DOHH2 (cell line): ENCODE data around the gene RNF207.

Source experiments
- EZH2phosphoT487 ChIP-seq: fragments of 200-600 bp; sonication (generic); IDR thresholded peaks from 2 replicates; pipeline ENCODE4 v1.6.1; 2017; ENCODE audit warnings: borderline replicate concordance, mild to moderate bottlenecking, antibody characterized with exemption, low read length, moderate library complexity, mixed read lengths
- TF ChIP-seq, protein P1 (sequence below): fragments of 200-600 bp; sonication (generic); IDR thresholded peaks from one replicate; pipeline ENCODE4 v1.5.1; 2014; ENCODE audit warnings: antibody characterized with exemption, mild to moderate bottlenecking, low read depth, low read length; ENCODE audit not compliant: poor library complexity, severe bottlenecking

DNA sequence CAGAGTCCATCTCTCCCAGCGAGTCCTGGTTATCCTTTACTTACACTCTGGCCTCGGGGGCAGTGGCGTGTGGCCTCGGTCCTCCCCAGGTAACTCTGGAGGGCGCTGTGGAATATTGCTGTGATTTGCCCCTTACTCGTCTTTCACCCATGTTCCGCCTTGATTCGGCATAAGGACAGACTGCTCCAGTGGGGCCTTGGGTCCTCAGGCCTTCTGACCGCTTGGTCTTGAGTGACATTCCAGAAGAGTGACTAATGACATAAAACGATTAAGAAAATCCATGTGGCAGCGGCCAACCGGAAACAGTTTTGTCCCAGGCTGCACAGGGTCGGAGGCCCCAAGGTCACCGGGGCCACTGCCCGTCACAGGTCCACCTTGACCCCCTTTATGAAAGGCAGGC is 18.8 kb downstream of the RNF207 start:
- TF ChIP-seq, protein P1, sequence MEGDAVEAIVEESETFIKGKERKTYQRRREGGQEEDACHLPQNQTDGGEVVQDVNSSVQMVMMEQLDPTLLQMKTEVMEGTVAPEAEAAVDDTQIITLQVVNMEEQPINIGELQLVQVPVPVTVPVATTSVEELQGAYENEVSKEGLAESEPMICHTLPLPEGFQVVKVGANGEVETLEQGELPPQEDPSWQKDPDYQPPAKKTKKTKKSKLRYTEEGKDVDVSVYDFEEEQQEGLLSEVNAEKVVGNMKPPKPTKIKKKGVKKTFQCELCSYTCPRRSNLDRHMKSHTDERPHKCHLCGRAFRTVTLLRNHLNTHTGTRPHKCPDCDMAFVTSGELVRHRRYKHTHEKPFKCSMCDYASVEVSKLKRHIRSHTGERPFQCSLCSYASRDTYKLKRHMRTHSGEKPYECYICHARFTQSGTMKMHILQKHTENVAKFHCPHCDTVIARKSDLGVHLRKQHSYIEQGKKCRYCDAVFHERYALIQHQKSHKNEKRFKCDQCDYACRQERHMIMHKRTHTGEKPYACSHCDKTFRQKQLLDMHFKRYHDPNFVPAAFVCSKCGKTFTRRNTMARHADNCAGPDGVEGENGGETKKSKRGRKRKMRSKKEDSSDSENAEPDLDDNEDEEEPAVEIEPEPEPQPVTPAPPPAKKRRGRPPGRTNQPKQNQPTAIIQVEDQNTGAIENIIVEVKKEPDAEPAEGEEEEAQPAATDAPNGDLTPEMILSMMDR = no peak
- no peak for TF ChIP-seq EZH2phosphoT487
